Activated T-cell treated with anti-CD3 and anti-CD28 coated beads, Interleukin-2, amount 50 U/mL, for 24 hours (primary cell): ENCODE measurements around the gene JADE2.
"Not testable (repeated sequence)": the region's sequence is repeated elsewhere in the genome, so short reads cannot be mapped to it uniquely, and the experiment has no call there.

Source experiments
- DNase-seq: peaks from one replicate; pipeline ENCODE4 v3.0.0-alpha.2; 2020
- H3K27ac Mint-ChIP-seq: 2 replicates; pipeline ENCODE4 v1.8.0; 2020; ENCODE audit warnings: mild to moderate bottlenecking, mixed read lengths
- H3K27me3 Mint-ChIP-seq: 2 replicates; pipeline ENCODE4 v1.8.0; 2020; ENCODE audit warnings: mixed read lengths
- H3K36me3 Mint-ChIP-seq: 2 replicates; pipeline ENCODE4 v1.8.0; 2020; ENCODE audit warnings: low read depth, mixed read lengths
- H3K4me1 Mint-ChIP-seq: 2 replicates; pipeline ENCODE4 v1.8.0; 2020; ENCODE audit warnings: low read depth, mixed read lengths
- H3K4me3 Mint-ChIP-seq: 2 replicates; pipeline ENCODE4 v1.8.0; 2020; ENCODE audit warnings: mild to moderate bottlenecking, moderate library complexity, mixed read lengths
- H3K9me3 Mint-ChIP-seq: 2 replicates; pipeline ENCODE4 v1.8.0; 2020; ENCODE audit warnings: mixed read lengths

JADE2 gene

GRCh38 chr5:134547999-134548658 lies 22.7 kb downstream of the JADE2 start:
- Mint-ChIP-seq H3K4me1 (peaks cover 72% of the 10 kb centered on the region), H3K4me3 (no peak overlapping the region), H3K27ac (peak overlapping the region; percentile 90)

GRCh38 chr5:134549714-134550113 lies 24.2 kb downstream of the JADE2 start:
- DNase-seq, result no peak
- peaks cover 70% of the 10 kb centered on the region for H3K4me1 Mint-ChIP-seq
- H3K4me3 Mint-ChIP-seq, result no peak overlapping the region
- H3K27ac Mint-ChIP-seq, result peak overlapping the region; percentile 90
- peaks cover 89% of the 10 kb centered on the region for H3K36me3 Mint-ChIP-seq
- no peaks in the 10 kb centered on the region for H3K27me3 Mint-ChIP-seq
- H3K9me3 Mint-ChIP-seq, result no peaks in the 10 kb centered on the region

More at GRCh38 chr5:134547999-134548658, 22.7 kb downstream of the JADE2 start:
- Mint-ChIP-seq H3K27me3 (no peaks in the 10 kb centered on the region), H3K36me3 (peaks cover 87% of the 10 kb centered on the region), H3K9me3 (no peaks in the 10 kb centered on the region)
- no peak for DNase-seq

- H3K27me3 Mint-ChIP-seq, result no peaks in the 10 kb centered on the region
- peaks cover 70% of the 10 kb centered on the region for H3K4me1 Mint-ChIP-seq
- H3K4me3 Mint-ChIP-seq, result no peak overlapping the region
- DNase-seq, result no peak
- H3K27ac Mint-ChIP-seq, result peak overlapping the region; percentile 90
- peaks cover 88% of the 10 kb centered on the region for H3K36me3 Mint-ChIP-seq
- H3K9me3 Mint-ChIP-seq, result no peaks in the 10 kb centered on the region
Measured at GRCh38 chr5:134550271-134551214, 25.1 kb downstream of the JADE2 start.

- Mint-ChIP-seq H3K9me3 (no peaks in the 10 kb centered on the region), H3K36me3 (peaks cover 88% of the 10 kb centered on the region), H3K27me3 (no peaks in the 10 kb centered on the region), H3K4me3 (no peak overlapping the region), H3K4me1 (peaks cover 73% of the 10 kb centered on the region), H3K27ac (peak overlapping the region; percentile 79)
- DNase-seq, result no peak
Measured at GRCh38 chr5:134551901-134552300, 26.4 kb downstream of the JADE2 start.

GRCh38 chr5:134552301-134552700 lies 26.8 kb downstream of the JADE2 start:
- DNase-seq, result no peak
- Mint-ChIP-seq H3K4me3 (no peak overlapping the region), H3K9me3 (no peaks in the 10 kb centered on the region), H3K4me1 (peaks cover 71% of the 10 kb centered on the region), H3K27me3 (no peaks in the 10 kb centered on the region), H3K36me3 (peaks cover 85% of the 10 kb centered on the region), H3K27ac (peak overlapping the region; percentile 79)

- not testable (repeated sequence) for H3K27me3 Mint-ChIP-seq, H3K9me3 Mint-ChIP-seq, H3K4me3 Mint-ChIP-seq, DNase-seq
- peak overlapping the region; percentile 79 for H3K27ac Mint-ChIP-seq
- H3K36me3 Mint-ChIP-seq, result peaks cover 81% of the 10 kb centered on the region
- peaks cover 67% of the 10 kb centered on the region for H3K4me1 Mint-ChIP-seq
Measured at GRCh38 chr5:134552716-134553115, 27.2 kb downstream of the JADE2 start.

GRCh38 chr5:134553821-134554267 lies 28.4 kb downstream of the JADE2 start:
- Mint-ChIP-seq H3K4me1 (peaks cover 58% of the 10 kb centered on the region), H3K27me3 (no peaks in the 10 kb centered on the region), H3K4me3 (no peak overlapping the region), H3K36me3 (peaks cover 76% of the 10 kb centered on the region), H3K27ac (peak overlapping the region; percentile 99), H3K9me3 (no peaks in the 10 kb centered on the region)
- DNase-seq, result no peak

- peak overlapping the region; percentile 73 for H3K4me3 Mint-ChIP-seq
- no peaks in the 10 kb centered on the region for H3K27me3 Mint-ChIP-seq
- peaks cover 56% of the 10 kb centered on the region for H3K4me1 Mint-ChIP-seq
- H3K27ac Mint-ChIP-seq, result peak overlapping the region; percentile 99
- DNase-seq, result peak; percentile 72
- H3K36me3 Mint-ChIP-seq, result peaks cover 79% of the 10 kb centered on the region
- H3K9me3 Mint-ChIP-seq, result no peaks in the 10 kb centered on the region
Measured at GRCh38 chr5:134554319-134555222, 29.1 kb downstream of the JADE2 start.

GRCh38 chr5:134555223-134555889 lies 29.9 kb downstream of the JADE2 start:
- H3K27me3 Mint-ChIP-seq, result no peaks in the 10 kb centered on the region
- H3K4me3 Mint-ChIP-seq, result peak overlapping the region; percentile 73
- peaks cover 79% of the 10 kb centered on the region for H3K36me3 Mint-ChIP-seq
- DNase-seq, result no peak
- H3K4me1 Mint-ChIP-seq, result peaks cover 48% of the 10 kb centered on the region
- H3K27ac Mint-ChIP-seq, result peak overlapping the region; percentile 99
- H3K9me3 Mint-ChIP-seq, result no peaks in the 10 kb centered on the region

- H3K27ac Mint-ChIP-seq, result peak overlapping the region; percentile 99
- H3K4me1 Mint-ChIP-seq, result peaks cover 42% of the 10 kb centered on the region
- H3K27me3 Mint-ChIP-seq, result no peaks in the 10 kb centered on the region
- H3K36me3 Mint-ChIP-seq, result peaks cover 79% of the 10 kb centered on the region
- DNase-seq, result peak; percentile 83
- H3K9me3 Mint-ChIP-seq, result no peaks in the 10 kb centered on the region
- peak overlapping the region; percentile 73 for H3K4me3 Mint-ChIP-seq
Measured at GRCh38 chr5:134555890-134556311, 30.4 kb downstream of the JADE2 start.

- DNase-seq, H3K4me3 Mint-ChIP-seq, H3K27me3 Mint-ChIP-seq, H3K9me3 Mint-ChIP-seq: not testable (repeated sequence)
- H3K36me3 Mint-ChIP-seq, result peaks cover 83% of the 10 kb centered on the region
- peaks cover 40% of the 10 kb centered on the region for H3K4me1 Mint-ChIP-seq
- H3K27ac Mint-ChIP-seq, result peak overlapping the region; percentile 81
Measured at GRCh38 chr5:134556588-134556987, 31.1 kb downstream of the JADE2 start.

- Mint-ChIP-seq H3K9me3 (no peaks in the 10 kb centered on the region), H3K36me3 (peaks cover 83% of the 10 kb centered on the region), H3K27ac (peak overlapping the region; percentile 81), H3K4me1 (peaks cover 37% of the 10 kb centered on the region), H3K4me3 (no peak overlapping the region), H3K27me3 (no peaks in the 10 kb centered on the region)
- no peak for DNase-seq
Measured at GRCh38 chr5:134556994-134557393, 31.5 kb downstream of the JADE2 start.

GRCh38 chr5:134559672-134560071 lies 34.2 kb downstream of the JADE2 start:
- Mint-ChIP-seq H3K9me3 (no peaks in the 10 kb centered on the region), H3K4me3 (no peak overlapping the region), H3K4me1 (peaks cover 29% of the 10 kb centered on the region), H3K27ac (peak overlapping the region; percentile 80), H3K27me3 (no peaks in the 10 kb centered on the region), H3K36me3 (peaks cover 83% of the 10 kb centered on the region)
- DNase-seq, result no peak
